AG04449 (cell line): ENCODE data around the gene HABP2.

ENCODE experiments used
- CTCF ChIA-PET: fragments of 350-600 bp; formaldehyde crosslinking; extraction: SDS; loops from one replicate; lab custom pipeline; 2021; ENCODE audit warnings: antibody characterized with exemption; lab: Yijun Ruan, JAX
- POLR2A ChIA-PET: fragments of 400-600, 350-600 bp; formaldehyde crosslinking; extraction: SDS; loops from one replicate; lab custom pipeline; 2020; ENCODE audit warnings: antibody characterized with exemption, inconsistent platforms; lab: Yijun Ruan, JAX
- DNase-seq: peaks from one replicate; pipeline ENCODE4 v3.0.0-alpha.2; 2010; ENCODE audit warnings: low read depth, low spot score
- H3K4me3 ChIP-seq: 2 replicates; pipeline ENCODE4 v1.5.1; 2011; ENCODE audit warnings: low read depth, mild to moderate bottlenecking, control low read depth, low read length
- CTCF ChIP-seq: IDR thresholded peaks from one replicate; pipeline ENCODE4 v1.5.1; 2011; ENCODE audit warnings: mild to moderate bottlenecking, moderate library complexity, low read length, control low read depth, inconsistent platforms; ENCODE audit not compliant: insufficient read depth; ENCODE audit errors: missing control alignments

The HABP2 gene

GRCh38 chr10:113562069-113562468, 9.2 kb downstream of the HABP2 start:
- TF ChIP-seq CTCF = no peak
- POLR2A ChIA-PET = interaction anchor here (0.9 kb wide), 1 partner anchor 750 kb away, joined by 3 read pairs; no protein-coding TSS in a partner anchor
- DNase-seq = no peak
- H3K4me3 ChIP-seq = no peak overlapping the region
- CTCF ChIA-PET = interaction anchor here (1.2 to 2.4 kb wide), 8 partner anchors 14 to 1086 kb away, joined by 3 to 12 read pairs (median 6); no protein-coding TSS in a partner anchor

- DNase-seq = no peak
- POLR2A ChIA-PET = interaction anchor here (0.9 kb wide), 1 partner anchor 751 kb away, joined by 3 read pairs; no protein-coding TSS in a partner anchor
Measured at GRCh38 chr10:113562704-113563103, 9.9 kb downstream of the HABP2 start.

GRCh38 chr10:113563306-113564088, 10.6 kb downstream of the HABP2 start:
- H3K4me3 ChIP-seq = peak overlapping the region; percentile 57
- POLR2A ChIA-PET = no interaction called here
- DNase-seq = no peak
- TF ChIP-seq CTCF = peak; percentile 98
- CTCF ChIA-PET = interaction anchor here (0.7 to 2.4 kb wide), 23 partner anchors 8 to 1255 kb away, joined by 3 to 12 read pairs (median 3); no protein-coding TSS in a partner anchor

More at GRCh38 chr10:113562704-113563103, 9.9 kb downstream of the HABP2 start:
- TF ChIP-seq CTCF = no peak
- CTCF ChIA-PET = interaction anchor here (0.7 to 2.4 kb wide), 17 partner anchors 8 to 1255 kb away, joined by 3 to 12 read pairs (median 4); no protein-coding TSS in a partner anchor
- H3K4me3 ChIP-seq = no peak overlapping the region

GRCh38 chr10:113565364-113565763, 12.5 kb downstream of the HABP2 start:
- H3K4me3 ChIP-seq = no peak overlapping the region
- DNase-seq = no peak
- TF ChIP-seq CTCF = no peak
- ChIA-PET CTCF (interaction anchor here (1.9 kb wide), 1 partner anchor 19 kb away, joined by 6 read pairs; no protein-coding TSS in a partner anchor), POLR2A (no interaction called here)

- no peak for DNase-seq
- ChIA-PET CTCF (interaction anchor here (1.9 kb wide), 1 partner anchor 17 kb away, joined by 6 read pairs; no protein-coding TSS in a partner anchor), POLR2A (no interaction called here)
- TF ChIP-seq CTCF = no peak
- no peak overlapping the region for H3K4me3 ChIP-seq
Measured at GRCh38 chr10:113566888-113567287, 14.0 kb downstream of the HABP2 start.

GRCh38 chr10:113569576-113569975, 16.7 kb downstream of the HABP2 start:
- no peak overlapping the region for H3K4me3 ChIP-seq
- TF ChIP-seq CTCF = no peak
- POLR2A ChIA-PET = no interaction called here
- CTCF ChIA-PET = no interaction called here
- DNase-seq = no peak
